Measurements from ENCODE around the gene HRH3. TPM values are rescaled to one million over a fixed set of nuclear protein-coding genes. Genes with fewer than 3 reads are reported as not detected.

HRH3 gene
- polyA plus RNA-seq, 1 donor from 2014 or later: 2.8 TPM

GRCh38 chr20:62246872-62247652, 27.0 kb upstream of the HRH3 start:
- Histone ChIP-seq H3K9me2 (ENCODE audit: insufficient read depth, low read length) (no peaks in the 10 kb centered on the region), H3K27me3 (ENCODE audit: insufficient read depth, low read depth, low read length) (no peaks in the 10 kb centered on the region), H3K9ac (ENCODE audit: low read length) (no peak overlapping the region), H3K4me2 (ENCODE audit: low read length) (no peak overlapping the region), H3K27ac (ENCODE audit: low read length) (no peak overlapping the region), H4K20me1 (ENCODE audit: insufficient read depth) (no peaks in the 10 kb centered on the region), H2AFZ (ENCODE audit: low read depth, low read length) (no peak overlapping the region), H3F3A (ENCODE audit: insufficient read depth, low read length, poor library complexity, severe bottlenecking) (no peaks in the 10 kb centered on the region), H3K9me3 (ENCODE audit: low read length) (no peaks in the 10 kb centered on the region), H3K79me2 (replicated peaks; ENCODE audit: insufficient read depth, low read length) (peaks cover 50% of the 10 kb centered on the region), H3K4me3 (ENCODE audit: low read length) (no peak overlapping the region), H3K36me3 (ENCODE audit: insufficient read depth, low read length) (no peaks in the 10 kb centered on the region)
- TF ChIP-seq REST (IDR thresholded peaks at IDR 0.05; ENCODE audit: borderline replicate concordance) (no peak), TAF1 (IDR thresholded peaks at IDR 0.05; ENCODE audit: low read depth) (no peak), MXI1 (conservative IDR thresholded peaks at IDR 0.05; ENCODE audit: poor library complexity, severe bottlenecking) (no peak), EP300 (conservative IDR thresholded peaks at IDR 0.05; ENCODE audit: poor library complexity, severe bottlenecking) (no peak), EZH2 (IDR thresholded peaks at IDR 0.05; ENCODE audit: borderline replicate concordance, insufficient read depth, low read length, poor library complexity, severe bottlenecking) (no peak), POLR2AphosphoS5 (IDR thresholded peaks at IDR 0.05) (no peak), CTCF (IDR thresholded peaks at IDR 0.05; ENCODE audit: poor library complexity, severe bottlenecking) (no peak), SMC3 (conservative IDR thresholded peaks at IDR 0.05; ENCODE audit: poor library complexity) (no peak), RAD21 (conservative IDR thresholded peaks at IDR 0.05) (no peak)

GRCh38 chr20:62246431-62246830, 26.4 kb upstream of the HRH3 start:
- H3F3A ChIP-seq (ENCODE audit: insufficient read depth, low read length, poor library complexity, severe bottlenecking): no peaks in the 10 kb centered on the region
- H3K9me2 ChIP-seq (ENCODE audit: insufficient read depth, low read length): no peaks in the 10 kb centered on the region
- no peaks in the 10 kb centered on the region for H3K36me3 ChIP-seq (ENCODE audit: insufficient read depth, low read length)
- H3K79me2 ChIP-seq (replicated peaks; ENCODE audit: insufficient read depth, low read length): peaks cover 54% of the 10 kb centered on the region
- H2AFZ ChIP-seq (ENCODE audit: low read depth, low read length): no peak overlapping the region
- no peak overlapping the region for H3K4me3 ChIP-seq (ENCODE audit: low read length)
- H3K9me3 ChIP-seq (ENCODE audit: low read length): no peaks in the 10 kb centered on the region
- no peak for TF ChIP-seq REST (IDR thresholded peaks at IDR 0.05; ENCODE audit: borderline replicate concordance)
- TF ChIP-seq TAF1 (IDR thresholded peaks at IDR 0.05; ENCODE audit: low read depth): no peak
- no peak for TF ChIP-seq EP300 (conservative IDR thresholded peaks at IDR 0.05; ENCODE audit: poor library complexity, severe bottlenecking)
- no peak for TF ChIP-seq EZH2 (IDR thresholded peaks at IDR 0.05; ENCODE audit: borderline replicate concordance, insufficient read depth, low read length, poor library complexity, severe bottlenecking)
- TF ChIP-seq SMC3 (conservative IDR thresholded peaks at IDR 0.05; ENCODE audit: poor library complexity): no peak
- TF ChIP-seq CTCF (IDR thresholded peaks at IDR 0.05; ENCODE audit: poor library complexity, severe bottlenecking): no peak
- H4K20me1 ChIP-seq (ENCODE audit: insufficient read depth): no peaks in the 10 kb centered on the region
- no peak overlapping the region for H3K4me2 ChIP-seq (ENCODE audit: low read length)
- H3K9ac ChIP-seq (ENCODE audit: low read length): no peak overlapping the region
- H3K27me3 ChIP-seq (ENCODE audit: insufficient read depth, low read depth, low read length): no peaks in the 10 kb centered on the region
- no peak overlapping the region for H3K27ac ChIP-seq (ENCODE audit: low read length)
